Activated B cell treated with CpG ODN at 0.5 μM for 24 hours (primary cell): ENCODE measurements around the gene BTBD6. TPM values are rescaled to one million over a fixed set of nuclear protein-coding genes. Genes with fewer than 3 reads are reported as not detected.

Experiments
- ATAC-seq: fragments of 200-7000 bp; cut with Tn5 transposase; one replicate; pipeline ENCODE4 v1.10.0; 2021; ENCODE audit warnings: low read depth, mild to moderate bottlenecking, moderate library complexity
- CTCF ChIA-PET: fragments of 350-600 bp; sonication (Branson Sonifier 250); formaldehyde crosslinking; loops from one replicate; lab custom pipeline; 2021; ENCODE audit warnings: antibody characterized with exemption; lab: Charles Lee
- POLR2A ChIA-PET: fragments of 350-600 bp; sonication (Branson Sonifier 250); formaldehyde crosslinking; loops from one replicate; lab custom pipeline; 2021; ENCODE audit warnings: antibody characterized with exemption; lab: Charles Lee
- DNase-seq: peaks from one replicate; pipeline ENCODE4 v3.0.0; 2022
- H3K27ac Mint-ChIP-seq: one replicate; pipeline ENCODE4 v1.8.0; 2020; ENCODE audit warnings: mixed read lengths
- H3K27me3 Mint-ChIP-seq: one replicate; pipeline ENCODE4 v1.8.0; 2021; ENCODE audit warnings: mixed read lengths
- H3K36me3 Mint-ChIP-seq: one replicate; pipeline ENCODE4 v1.8.0; 2021; ENCODE audit warnings: low read depth, mixed read lengths
- H3K4me1 Mint-ChIP-seq: one replicate; pipeline ENCODE4 v1.8.0; 2021; ENCODE audit warnings: mixed read lengths
- H3K4me3 Mint-ChIP-seq: one replicate; pipeline ENCODE4 v1.8.0; 2020; ENCODE audit warnings: mild to moderate bottlenecking, mixed read lengths
- H3K9me3 Mint-ChIP-seq: one replicate; pipeline ENCODE4 v1.8.0; 2020; ENCODE audit warnings: mixed read lengths
- CTCF ChIP-seq: fragments of 200-600 bp; IDR thresholded peaks from one replicate; pipeline ENCODE4 v1.8.0; 2022; ENCODE audit warnings: antibody characterized with exemption, mild to moderate bottlenecking
- intact Hi-C: fragments of 100-400 bp; cut with micrococcal nuclease; formaldehyde crosslinking; loops from one replicate; pipeline ENCODE4 v1.15.1; 2024
- total RNA-seq: library from RNA; stranded (reverse); gene quantifications from 2 replicates; pipeline ENCODE4 v1.2.3, GENCODE V29; 2022

Gene BTBD6
- total RNA-seq, 1 donor from 2014 or later, result 21.0 TPM

- Mint-ChIP-seq H3K27ac (no peak overlapping the region), H3K9me3 (no peaks in the 10 kb centered on the region), H3K4me3 (no peak overlapping the region), H3K4me1 (no peaks in the 10 kb centered on the region), H3K36me3 (peaks cover 27% of the 10 kb centered on the region), H3K27me3 (no peaks in the 10 kb centered on the region)
- DNase-seq, result no peak
- no peak for TF ChIP-seq CTCF
- ChIA-PET CTCF (no interaction called here), POLR2A (no interaction called here)
- no peak for ATAC-seq
- intact Hi-C loops, result no loop called here
Observed at GRCh38 chr14:105229099-105229655, 19.2 kb upstream of the BTBD6 start.

- Mint-ChIP-seq H3K4me1 (peaks cover 4% of the 10 kb centered on the region), H3K4me3 (no peak overlapping the region), H3K9me3 (no peaks in the 10 kb centered on the region), H3K36me3 (peaks cover 9% of the 10 kb centered on the region), H3K27ac (no peak overlapping the region), H3K27me3 (no peaks in the 10 kb centered on the region)
- ChIA-PET CTCF (no interaction called here), POLR2A (no interaction called here)
- ATAC-seq, result no peak
- no peak for DNase-seq
- intact Hi-C loops, result no loop called here
- TF ChIP-seq CTCF, result no peak
Observed at GRCh38 chr14:105240811-105241576, 7.3 kb upstream of the BTBD6 start.

GRCh38 chr14:105241641-105242040, 6.7 kb upstream of the BTBD6 start:
- Mint-ChIP-seq H3K36me3 (peaks cover 9% of the 10 kb centered on the region), H3K27ac (no peak overlapping the region), H3K4me1 (peaks cover 7% of the 10 kb centered on the region), H3K4me3 (no peak overlapping the region), H3K9me3 (no peaks in the 10 kb centered on the region), H3K27me3 (no peaks in the 10 kb centered on the region)
- no peak for TF ChIP-seq CTCF
- ChIA-PET POLR2A (no interaction called here), CTCF (no interaction called here)
- DNase-seq (no peak), ATAC-seq (no peak)
- intact Hi-C loops, result no loop called here

GRCh38 chr14:105244334-105244733, 4.0 kb upstream of the BTBD6 start:
- intact Hi-C loops, result no loop called here
- CTCF ChIA-PET, result no interaction called here
- no peak overlapping the region for H3K4me3 Mint-ChIP-seq
- DNase-seq, result no peak
- no peaks in the 10 kb centered on the region for H3K9me3 Mint-ChIP-seq
- POLR2A ChIA-PET, result no interaction called here
- H3K4me1 Mint-ChIP-seq, result peaks cover 23% of the 10 kb centered on the region
- H3K27me3 Mint-ChIP-seq, result no peaks in the 10 kb centered on the region
- peaks cover 9% of the 10 kb centered on the region for H3K36me3 Mint-ChIP-seq
- no peak overlapping the region for H3K27ac Mint-ChIP-seq
- no peak for ATAC-seq
- no peak for TF ChIP-seq CTCF

- H3K36me3 Mint-ChIP-seq, result peaks cover 22% of the 10 kb centered on the region
- DNase-seq, result no peak
- ChIA-PET CTCF (no interaction called here), POLR2A (interaction anchor here (1.8 kb wide), 1 partner anchor 67 kb away, joined by 5 read pairs; the partner anchor contains the start of gene PACS2)
- no peaks in the 10 kb centered on the region for H3K27me3 Mint-ChIP-seq
- intact Hi-C loops, result no loop called here
- no peak for TF ChIP-seq CTCF
- H3K27ac Mint-ChIP-seq, result no peak overlapping the region
- no peaks in the 10 kb centered on the region for H3K9me3 Mint-ChIP-seq
- peaks cover 40% of the 10 kb centered on the region for H3K4me1 Mint-ChIP-seq
- H3K4me3 Mint-ChIP-seq, result peak overlapping the region; percentile 82
- no peak for ATAC-seq
Observed at GRCh38 chr14:105247026-105247425, 1.3 kb upstream of the BTBD6 start.
